SK-N-MC (cell line): ENCODE measurements around the gene MYZAP.
A peak's percentile ranks its signal among the peaks of the same experiment; 100 is the strongest.

ENCODE experiments used
- DNase-seq: peaks from one replicate; pipeline ENCODE4 v3.0.0-alpha.2; 2011; ENCODE audit warnings: low read depth, low spot score
- H3K27ac ChIP-seq: fragments of 200-600 bp; sonication (generic); 2 replicates; pipeline ENCODE4 v1.5.1; 2016; ENCODE audit warnings: mixed run types
- H3K36me3 ChIP-seq: fragments of 200-600 bp; sonication (generic); 2 replicates; pipeline ENCODE4 v1.6.1; 2017; ENCODE audit warnings: antibody characterized with exemption, low read length, mixed read lengths; ENCODE audit not compliant: insufficient read depth
- H3K4me3 ChIP-seq: fragments of 200-600 bp; sonication (generic); 2 replicates; pipeline ENCODE4 v1.5.1; 2016
- H3K9ac ChIP-seq: fragments of 200-600 bp; sonication (generic); 2 replicates; pipeline ENCODE4 v1.8.0; 2017; ENCODE audit warnings: mixed run types, mixed read lengths; ENCODE audit not compliant: insufficient read length
- H3K9me3 ChIP-seq: fragments of 200-600 bp; sonication (generic); 2 replicates; pipeline ENCODE4 v1.6.1; 2017; ENCODE audit warnings: low read depth, mild to moderate bottlenecking, antibody characterized with exemption, low read length, moderate library complexity, mixed read lengths
- EZH2 ChIP-seq: fragments of 200-600 bp; sonication (generic); IDR thresholded peaks from one replicate; pipeline ENCODE4 v1.6.1; 2017; ENCODE audit warnings: antibody characterized with exemption
- FOXP2 ChIP-seq: optimal IDR thresholded peaks from 2 replicates; pipeline ENCODE3; 2011; ENCODE audit warnings: mild to moderate bottlenecking, moderate library complexity; ENCODE audit not compliant: insufficient read depth; ENCODE audit errors: extremely low read length, control extremely low read depth
- POLR2AphosphoS5 ChIP-seq: IDR thresholded peaks from 2 replicates; pipeline ENCODE4 v1.6.1; 2012; ENCODE audit warnings: mild to moderate bottlenecking, low read depth, low read length, borderline replicate concordance

Gene MYZAP

GRCh38 chr15:57591822-57592367 lies at the start of gene MYZAP:
Gene MYZAP (plus strand): TSS chr15:57591904. CDS start chr15:57592035, 131 bp downstream.
- Histone ChIP-seq H3K9ac (no peak within 1 kb of the TSS), H3K4me3 (peak within 1 kb of the TSS; percentile 69), H3K9me3 (no peaks in the 10 kb centered on the region), H3K27ac (no peak within 1 kb of the TSS), H3K36me3 (no peaks in the 10 kb centered on the region)
- TF ChIP-seq POLR2AphosphoS5, result no peak
- TF ChIP-seq FOXP2, result no peak
- TF ChIP-seq EZH2, result no peak
- DNase-seq, result no peak

- no peak for DNase-seq
- H3K9ac ChIP-seq, result no peak overlapping the region
- no peak overlapping the region for H3K27ac ChIP-seq
- no peak overlapping the region for H3K4me3 ChIP-seq
- H3K9me3 ChIP-seq, result no peaks in the 10 kb centered on the region
- H3K36me3 ChIP-seq, result no peaks in the 10 kb centered on the region
- TF ChIP-seq FOXP2 (no peak), POLR2AphosphoS5 (no peak), EZH2 (no peak)
Measured at GRCh38 chr15:57542505-57542817, 49.2 kb upstream of the MYZAP start.

- TF ChIP-seq FOXP2 (no peak), POLR2AphosphoS5 (no peak), EZH2 (no peak)
- Histone ChIP-seq H3K9ac (no peak overlapping the region), H3K9me3 (no peaks in the 10 kb centered on the region), H3K36me3 (no peaks in the 10 kb centered on the region), H3K4me3 (no peak overlapping the region), H3K27ac (no peak overlapping the region)
- no peak for DNase-seq
Measured at GRCh38 chr15:57544848-57545480, 46.7 kb upstream of the MYZAP start.

GRCh38 chr15:57545995-57546394 lies 45.7 kb upstream of the MYZAP start:
- Histone ChIP-seq H3K36me3 (no peaks in the 10 kb centered on the region), H3K9ac (no peak overlapping the region), H3K27ac (no peak overlapping the region), H3K9me3 (no peaks in the 10 kb centered on the region), H3K4me3 (no peak overlapping the region)
- no peak for TF ChIP-seq EZH2
- TF ChIP-seq POLR2AphosphoS5, result no peak
- no peak for TF ChIP-seq FOXP2
- DNase-seq, result no peak

GRCh38 chr15:57547243-57547755 lies 44.4 kb upstream of the MYZAP start:
- no peak for TF ChIP-seq POLR2AphosphoS5
- Histone ChIP-seq H3K9ac (no peak overlapping the region), H3K4me3 (no peak overlapping the region), H3K27ac (no peak overlapping the region), H3K9me3 (no peaks in the 10 kb centered on the region), H3K36me3 (no peaks in the 10 kb centered on the region)
- DNase-seq, result no peak

- Histone ChIP-seq H3K9ac (no peak overlapping the region), H3K36me3 (no peaks in the 10 kb centered on the region), H3K9me3 (no peaks in the 10 kb centered on the region), H3K27ac (no peak overlapping the region), H3K4me3 (no peak overlapping the region)
- DNase-seq, result no peak
- TF ChIP-seq EZH2 (no peak), POLR2AphosphoS5 (no peak), FOXP2 (no peak)
Measured at GRCh38 chr15:57548351-57548750, 43.4 kb upstream of the MYZAP start.

- no peak for TF ChIP-seq EZH2
- no peak for TF ChIP-seq POLR2AphosphoS5
- no peak for TF ChIP-seq FOXP2
- Histone ChIP-seq H3K27ac (no peak overlapping the region), H3K9ac (no peak overlapping the region), H3K4me3 (no peak overlapping the region), H3K9me3 (no peaks in the 10 kb centered on the region), H3K36me3 (no peaks in the 10 kb centered on the region)
- no peak for DNase-seq
Measured at GRCh38 chr15:57548835-57549234, 42.9 kb upstream of the MYZAP start.

- Histone ChIP-seq H3K9me3 (no peaks in the 10 kb centered on the region), H3K4me3 (no peak overlapping the region), H3K9ac (no peak overlapping the region), H3K27ac (no peak overlapping the region), H3K36me3 (no peaks in the 10 kb centered on the region)
- TF ChIP-seq EZH2 (no peak), FOXP2 (no peak), POLR2AphosphoS5 (no peak)
- no peak for DNase-seq
Measured at GRCh38 chr15:57549935-57550334, 41.8 kb upstream of the MYZAP start.

- no peak overlapping the region for H3K4me3 ChIP-seq
- no peak overlapping the region for H3K9ac ChIP-seq
- no peaks in the 10 kb centered on the region for H3K9me3 ChIP-seq
- DNase-seq, result no peak
- no peaks in the 10 kb centered on the region for H3K36me3 ChIP-seq
- TF ChIP-seq EZH2, result no peak
- TF ChIP-seq FOXP2, result no peak
- no peak for TF ChIP-seq POLR2AphosphoS5
- no peak overlapping the region for H3K27ac ChIP-seq
Measured at GRCh38 chr15:57550640-57551039, 41.1 kb upstream of the MYZAP start.
